HG03558 (cell line): ENCODE data around the gene ELK4.

Experiments
- ATAC-seq: cut with Tn5 transposase; IDR thresholded peaks from one replicate; pipeline ENCODE4 v1.9.1; 2021; ENCODE audit warnings: moderate number of reproducible peaks; ENCODE audit not compliant: unreplicated experiment; ENCODE audit errors: extremely low read depth

The ELK4 gene

GRCh38 chr1:205569411-205570172 lies 62.2 kb downstream of the ELK4 start:
- ATAC-seq: no peak

GRCh38 chr1:205568469-205569361 lies 63.1 kb downstream of the ELK4 start:
- ATAC-seq: no peak

- ATAC-seq: no peak
These were observed 63.7 kb downstream of the ELK4 start for GRCh38 chr1:205568135-205568468.

DNA sequence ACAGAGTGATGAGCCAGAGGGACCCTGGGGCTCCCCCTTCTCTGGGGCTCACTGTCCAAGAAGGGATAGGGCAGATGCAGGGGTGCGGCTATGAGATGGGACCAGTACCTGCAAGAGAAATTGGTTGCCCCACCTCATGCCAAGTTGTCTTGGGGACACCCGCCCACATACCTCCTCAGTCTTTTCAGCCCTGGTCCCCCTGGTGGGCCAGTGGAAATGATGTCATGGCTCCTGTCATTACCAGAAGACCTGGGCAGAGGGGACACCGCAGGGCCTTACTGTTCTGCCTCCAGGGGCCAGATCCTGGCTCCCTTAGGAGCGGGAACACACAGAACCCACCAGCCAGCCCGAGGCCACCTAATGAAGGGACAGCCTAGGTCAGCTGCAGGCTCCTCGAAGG lies 64.1 kb downstream of the ELK4 start:
- no peak for ATAC-seq

GRCh38 chr1:205565799-205566198 lies 66.0 kb downstream of the ELK4 start:
- no peak for ATAC-seq

GRCh38 chr1:205563927-205564441 lies 67.8 kb downstream of the ELK4 start:
- no peak for ATAC-seq

- no peak for ATAC-seq
These were observed 70.2 kb downstream of the ELK4 start for GRCh38 chr1:205561501-205562203.
